ENCODE data around the gene ZFR2.

Gene ZFR2

DNA sequence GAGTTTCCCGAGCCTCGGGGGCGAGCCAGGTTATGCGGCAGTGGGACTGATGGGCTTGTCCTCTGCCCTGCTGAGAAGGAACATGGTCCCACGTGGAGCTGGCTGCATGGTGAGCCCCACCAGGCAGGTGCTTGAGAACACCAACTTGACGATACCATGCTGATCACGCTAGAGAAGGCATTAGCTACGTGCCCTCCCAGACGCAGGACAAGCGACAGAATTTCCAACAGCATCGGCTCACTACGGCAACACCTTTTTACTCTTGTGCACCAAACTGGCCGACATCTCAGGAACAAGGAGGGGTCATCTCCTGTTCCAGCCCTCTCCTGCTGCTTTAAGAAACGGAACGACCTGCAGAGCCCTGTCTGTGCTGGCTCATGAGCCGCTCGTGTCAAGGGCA, 8.3 kb downstream of the ZFR2 start:
- DNase-seq (ENCODE audit: low read depth): no peak
- TF ChIP-seq, protein P1, sequence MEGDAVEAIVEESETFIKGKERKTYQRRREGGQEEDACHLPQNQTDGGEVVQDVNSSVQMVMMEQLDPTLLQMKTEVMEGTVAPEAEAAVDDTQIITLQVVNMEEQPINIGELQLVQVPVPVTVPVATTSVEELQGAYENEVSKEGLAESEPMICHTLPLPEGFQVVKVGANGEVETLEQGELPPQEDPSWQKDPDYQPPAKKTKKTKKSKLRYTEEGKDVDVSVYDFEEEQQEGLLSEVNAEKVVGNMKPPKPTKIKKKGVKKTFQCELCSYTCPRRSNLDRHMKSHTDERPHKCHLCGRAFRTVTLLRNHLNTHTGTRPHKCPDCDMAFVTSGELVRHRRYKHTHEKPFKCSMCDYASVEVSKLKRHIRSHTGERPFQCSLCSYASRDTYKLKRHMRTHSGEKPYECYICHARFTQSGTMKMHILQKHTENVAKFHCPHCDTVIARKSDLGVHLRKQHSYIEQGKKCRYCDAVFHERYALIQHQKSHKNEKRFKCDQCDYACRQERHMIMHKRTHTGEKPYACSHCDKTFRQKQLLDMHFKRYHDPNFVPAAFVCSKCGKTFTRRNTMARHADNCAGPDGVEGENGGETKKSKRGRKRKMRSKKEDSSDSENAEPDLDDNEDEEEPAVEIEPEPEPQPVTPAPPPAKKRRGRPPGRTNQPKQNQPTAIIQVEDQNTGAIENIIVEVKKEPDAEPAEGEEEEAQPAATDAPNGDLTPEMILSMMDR (IDR thresholded peaks at IDR 0.05; ENCODE audit: control insufficient read depth, insufficient read depth, low read depth, low read length, missing control alignments): no peak
- H3K4me3 ChIP-seq (ENCODE audit: control insufficient read depth, low read depth, low read length): no peak overlapping the region

DNA sequence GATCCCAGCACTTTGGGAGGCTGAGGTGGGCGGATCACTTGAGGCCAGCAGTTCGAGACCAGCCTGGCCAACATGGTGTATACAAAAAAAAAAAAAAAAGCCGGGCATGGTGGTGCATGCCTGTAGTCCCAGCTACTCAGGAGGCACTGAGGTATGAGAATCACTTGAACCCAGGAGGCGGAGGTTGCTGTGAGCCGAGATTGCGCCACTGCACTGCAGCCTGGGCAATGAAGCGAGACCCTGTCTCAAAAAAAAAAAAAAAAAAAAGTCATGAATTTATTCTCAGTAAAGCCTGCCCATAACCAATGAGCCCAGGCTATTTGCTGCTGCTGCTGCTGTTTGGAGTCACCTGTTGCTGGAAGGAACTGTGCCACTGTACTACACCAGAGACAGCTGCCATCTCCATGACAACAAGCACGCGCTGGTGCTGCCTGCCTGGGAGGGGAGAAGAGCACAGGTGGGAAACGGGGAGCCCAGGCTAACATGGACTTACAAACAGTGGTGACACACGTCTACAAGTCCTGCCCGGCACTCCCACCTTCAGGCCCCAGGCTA, 11.3 kb downstream of the ZFR2 start:
- no peak for DNase-seq (ENCODE audit: low read depth)
- no peak overlapping the region for H3K4me3 ChIP-seq (ENCODE audit: control insufficient read depth, low read depth, low read length)
- TF ChIP-seq, protein P1 (IDR thresholded peaks at IDR 0.05; ENCODE audit: control insufficient read depth, insufficient read depth, low read depth, low read length, missing control alignments): no peak

DNA sequence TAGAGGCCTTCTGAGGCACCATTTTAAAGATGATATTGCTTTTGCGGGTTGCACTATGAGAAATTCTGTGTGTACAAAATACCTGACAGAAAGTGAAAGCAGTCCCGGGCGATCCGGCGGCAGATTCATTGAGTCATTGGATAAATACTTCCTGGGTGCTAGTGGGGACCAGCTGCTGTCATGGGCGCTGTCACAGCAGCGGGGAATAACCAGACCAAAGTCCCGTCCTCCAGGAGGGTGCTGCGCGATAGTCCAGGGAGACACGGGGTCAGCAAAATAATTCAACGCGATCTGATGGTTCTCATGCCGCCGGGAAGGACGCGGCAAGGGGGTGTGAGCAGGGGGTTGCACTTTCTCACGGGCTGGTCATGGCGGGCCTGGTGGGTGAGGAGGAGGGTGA, 13.5 kb downstream of the ZFR2 start:
- no peak for DNase-seq (ENCODE audit: low read depth)
- H3K4me3 ChIP-seq (ENCODE audit: control insufficient read depth, low read depth, low read length): no peak overlapping the region
- TF ChIP-seq, protein P1 (IDR thresholded peaks at IDR 0.05; ENCODE audit: control insufficient read depth, insufficient read depth, low read depth, low read length, missing control alignments): no peak

DNA sequence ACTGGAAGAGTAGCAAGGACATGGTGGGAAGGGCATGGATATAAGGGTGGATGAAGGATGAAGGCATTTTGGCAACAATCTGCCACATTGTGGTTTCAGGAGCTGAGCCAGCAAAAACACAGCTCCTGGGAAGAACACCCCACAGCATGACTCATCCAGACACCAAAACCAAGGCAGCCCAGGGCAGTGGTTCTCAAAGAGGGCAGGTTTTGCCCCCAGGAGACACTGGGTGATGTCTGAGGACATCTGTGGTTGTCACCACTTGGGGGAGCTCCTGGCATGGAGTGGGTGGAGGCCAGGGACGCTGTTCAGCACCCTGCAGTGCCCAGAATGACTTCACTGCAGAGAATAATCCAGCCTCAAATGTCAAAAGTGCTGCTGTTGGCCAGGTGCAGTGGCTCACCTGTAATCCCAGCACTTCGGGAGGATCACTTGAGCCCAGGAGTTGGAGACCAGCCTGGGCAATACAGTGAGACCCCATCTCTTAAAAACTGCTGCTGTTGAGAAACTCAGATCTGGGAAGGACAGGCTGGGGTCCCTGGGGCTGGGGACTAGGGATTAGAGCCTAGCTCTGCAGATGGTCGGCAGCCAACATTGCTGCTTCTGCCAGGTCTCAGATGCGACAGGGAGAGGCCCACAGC, 16.1 kb downstream of the ZFR2 start:
- no peak overlapping the region for H3K4me3 ChIP-seq (ENCODE audit: control insufficient read depth, low read depth, low read length)
- TF ChIP-seq, protein P1 (IDR thresholded peaks at IDR 0.05; ENCODE audit: control insufficient read depth, insufficient read depth, low read depth, low read length, missing control alignments): peak; percentile 16
- no peak for DNase-seq (ENCODE audit: low read depth)

DNA sequence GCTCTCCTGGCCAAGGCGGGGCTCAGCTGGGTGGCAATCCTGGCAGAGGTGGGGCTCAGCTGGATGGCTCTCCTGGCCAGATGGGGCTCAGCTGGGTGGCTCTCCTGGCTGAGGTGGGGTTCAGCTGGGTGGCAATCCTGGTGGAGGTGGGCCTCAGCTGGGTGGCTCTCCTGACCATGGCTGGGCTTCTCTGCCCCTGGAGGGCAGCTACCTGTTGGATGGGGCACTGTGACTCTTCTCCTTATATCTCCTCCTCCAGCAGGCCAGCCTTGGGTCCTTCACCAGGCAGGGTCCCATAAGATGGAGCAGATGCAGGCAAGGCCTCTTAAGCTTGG, 16.7 kb downstream of the ZFR2 start:
- DNase-seq (ENCODE audit: low read depth): no peak
- H3K4me3 ChIP-seq (ENCODE audit: control insufficient read depth, low read depth, low read length): no peak overlapping the region
- TF ChIP-seq, protein P1 (IDR thresholded peaks at IDR 0.05; ENCODE audit: control insufficient read depth, insufficient read depth, low read depth, low read length, missing control alignments): no peak

DNA sequence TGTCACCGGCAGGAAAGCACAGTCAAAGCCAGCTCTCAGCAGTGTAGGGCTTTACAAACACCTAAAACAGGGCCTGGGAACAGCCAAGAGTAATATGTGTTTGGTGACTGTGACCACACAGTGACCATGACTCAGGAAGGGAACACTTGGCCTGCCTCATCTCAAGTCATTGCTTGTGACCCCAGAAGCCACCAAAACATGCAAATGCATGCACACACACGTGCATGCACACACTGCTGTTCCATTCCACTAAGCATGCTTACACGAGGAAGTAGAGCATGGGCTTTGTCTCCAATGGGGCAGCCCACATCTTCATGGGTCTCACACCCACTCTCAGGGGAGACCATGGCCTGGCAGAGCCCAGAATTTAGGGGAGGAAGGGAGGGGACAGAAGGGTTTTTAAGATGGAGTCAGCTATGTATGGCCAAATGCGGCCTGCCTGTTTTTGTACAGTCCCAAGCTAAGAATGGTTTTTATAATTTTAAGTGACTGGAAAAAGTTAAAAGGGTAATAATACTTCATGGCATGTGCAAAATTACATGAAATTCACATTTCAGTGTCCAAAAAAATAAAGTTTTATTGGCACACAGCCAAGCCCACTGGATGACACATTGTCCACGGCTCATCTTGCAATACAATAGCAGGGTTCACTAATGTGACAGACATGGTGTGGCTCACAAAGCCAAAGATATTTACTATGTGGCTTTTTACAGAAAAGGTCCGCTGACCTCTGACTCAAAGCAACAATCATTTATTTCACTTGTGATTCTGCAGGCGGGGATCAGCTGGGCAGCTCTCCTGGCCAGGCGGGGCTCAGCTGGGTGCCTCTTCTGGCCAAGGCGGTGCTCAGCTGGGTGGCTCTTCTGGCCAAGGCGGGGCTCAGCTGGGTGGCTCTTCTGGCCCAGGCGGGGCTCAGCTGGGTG, 17.3 kb downstream of the ZFR2 start:
- TF ChIP-seq, protein P1 (IDR thresholded peaks at IDR 0.05; ENCODE audit: control insufficient read depth, insufficient read depth, low read depth, low read length, missing control alignments): no peak
- DNase-seq (ENCODE audit: low read depth): no peak
- H3K4me3 ChIP-seq (ENCODE audit: control insufficient read depth, low read depth, low read length): no peak overlapping the region

All from AG09309 (cell line).